SK-N-SH treated with all-trans-retinoic acid at 6 μM for 48 hours (cell line): Measurements from ENCODE around the gene SMIM15.

Source experiments
- ARNTL ChIP-seq: fragments of 450-650 bp; formaldehyde crosslinking; IDR thresholded peaks from 2 replicates; pipeline ENCODE4 v1.5.0; 2020; ENCODE audit warnings: low read depth, mild to moderate bottlenecking, moderate library complexity, borderline replicate concordance
- GLIS3 ChIP-seq: fragments of 250-450 bp; sonication (Bioruptor Pico); IDR thresholded peaks from 2 replicates; pipeline ENCODE4 v1.5.0; 2020; ENCODE audit warnings: mild to moderate bottlenecking, moderate library complexity
- ISL1 ChIP-seq: fragments of 250-450 bp; sonication (Bioruptor Pico); IDR thresholded peaks from 2 replicates; pipeline ENCODE4 v2.1.2; 2022; ENCODE audit warnings: mild to moderate bottlenecking, moderate library complexity
- PATZ1 ChIP-seq: fragments of 250-450 bp; sonication (Bioruptor Pico); IDR thresholded peaks from 2 replicates; pipeline ENCODE4 v1.8.0; 2020; ENCODE audit warnings: mild to moderate bottlenecking, moderate library complexity, borderline replicate concordance
- TSHZ2 ChIP-seq: fragments of 250-450 bp; sonication (Bioruptor Pico); IDR thresholded peaks from 2 replicates; pipeline ENCODE4 v1.5.0; 2020; ENCODE audit warnings: mild to moderate bottlenecking, moderate library complexity
- ZFP30 ChIP-seq: fragments of 450-650 bp; formaldehyde crosslinking; IDR thresholded peaks from 2 replicates; pipeline ENCODE4 v1.5.0; 2022; ENCODE audit warnings: mild to moderate bottlenecking, moderate library complexity

- TF ChIP-seq GLIS3 (no peak), ISL1 (CRISPR knock-in tag) (no peak), ZFP30 (CRISPR knock-in tag) (no peak), ARNTL (CRISPR knock-in tag) (no peak), TSHZ2 (CRISPR knock-in tag) (no peak), PATZ1 (no peak)
Observed at GRCh38 chr5:61176631-61177030, 14.4 kb upstream of the SMIM15 start.
